WERI-Rb-1 (cell line): Measurements from ENCODE around the gene GPR31.

Experiments
- DNase-seq: peaks from one replicate; pipeline ENCODE4 v3.0.0-alpha.2; 2020
- H3K27ac ChIP-seq: fragments of 250-450 bp; sonication (Bioruptor Pico); 2 replicates; pipeline ENCODE4 v1.5.1; 2020; ENCODE audit warnings: mild to moderate bottlenecking, moderate library complexity
- H3K27me3 ChIP-seq: fragments of 250-450 bp; sonication (Bioruptor Pico); 2 replicates; pipeline ENCODE4 v1.5.1; 2021; ENCODE audit warnings: mild to moderate bottlenecking, low read depth, moderate library complexity; ENCODE audit not compliant: insufficient read depth, severe bottlenecking
- H3K36me3 ChIP-seq: fragments of 250-450 bp; sonication (Bioruptor Pico); 2 replicates; pipeline ENCODE4 v1.5.1; 2020; ENCODE audit warnings: mild to moderate bottlenecking, moderate library complexity
- H3K4me3 ChIP-seq: 2 replicates; pipeline ENCODE4 v1.5.1; 2011; ENCODE audit warnings: low read depth, mild to moderate bottlenecking, control low read depth, low read length
- H3K9me3 ChIP-seq: fragments of 250-450 bp; sonication (Bioruptor Pico); 2 replicates; pipeline ENCODE4 v1.5.1; 2021; ENCODE audit warnings: mild to moderate bottlenecking, moderate library complexity; ENCODE audit not compliant: severe bottlenecking
- CTCF ChIP-seq: IDR thresholded peaks from 2 replicates; pipeline ENCODE4 v1.5.1; 2011; ENCODE audit warnings: low read depth, mild to moderate bottlenecking, control low read depth, inconsistent platforms, low read length

GPR31 gene

GRCh38 chr6:167122827-167123657, 34.7 kb downstream of the GPR31 start, which contains the start of gene CCR6:
Gene CCR6, plus strand, starts transcription at chr6:167123096. Its CDS starts 13,039 bp downstream, at chr6:167136135.
- TF ChIP-seq CTCF = no peak
- no peak within 1 kb of the TSS for H3K27ac ChIP-seq
- no peaks in the 10 kb centered on the region for H3K27me3 ChIP-seq
- H3K36me3 ChIP-seq = no peaks in the 10 kb centered on the region
- no peak for DNase-seq
- H3K9me3 ChIP-seq = no peaks in the 10 kb centered on the region
- no peak within 1 kb of the TSS for H3K4me3 ChIP-seq

- H3K9me3 ChIP-seq = no peaks in the 10 kb centered on the region
- no peaks in the 10 kb centered on the region for H3K27me3 ChIP-seq
- no peak overlapping the region for H3K4me3 ChIP-seq
- no peak for DNase-seq
- H3K36me3 ChIP-seq = no peaks in the 10 kb centered on the region
- TF ChIP-seq CTCF = no peak
- H3K27ac ChIP-seq = no peak overlapping the region
These were observed 35.5 kb downstream of the GPR31 start for GRCh38 chr6:167122041-167122826.

- Histone ChIP-seq H3K27ac (no peak overlapping the region), H3K27me3 (no peaks in the 10 kb centered on the region), H3K4me3 (no peak overlapping the region), H3K36me3 (no peaks in the 10 kb centered on the region), H3K9me3 (no peaks in the 10 kb centered on the region)
- no peak for TF ChIP-seq CTCF
- no peak for DNase-seq
These were observed 36.4 kb downstream of the GPR31 start for GRCh38 chr6:167121335-167121841.

- DNase-seq = no peak
- H3K27ac ChIP-seq = no peak overlapping the region
- TF ChIP-seq CTCF = no peak
- no peak overlapping the region for H3K4me3 ChIP-seq
- H3K9me3 ChIP-seq = no peaks in the 10 kb centered on the region
- H3K27me3 ChIP-seq = no peaks in the 10 kb centered on the region
- H3K36me3 ChIP-seq = no peaks in the 10 kb centered on the region
These were observed 37.2 kb downstream of the GPR31 start for GRCh38 chr6:167120583-167120903.

GRCh38 chr6:167119670-167120582, 37.9 kb downstream of the GPR31 start:
- DNase-seq = no peak
- Histone ChIP-seq H3K27me3 (no peaks in the 10 kb centered on the region), H3K27ac (no peak overlapping the region), H3K36me3 (no peaks in the 10 kb centered on the region), H3K9me3 (no peaks in the 10 kb centered on the region), H3K4me3 (no peak overlapping the region)
- TF ChIP-seq CTCF = no peak
